NT2/D1 (cell line): ENCODE results near the gene CPNE1.
A peak's percentile ranks its signal among the peaks of the same experiment; 100 is the strongest.
"Not testable (repeated sequence)": the region's sequence is repeated elsewhere in the genome, so short reads cannot be mapped to it uniquely, and the experiment has no call there.

Source experiments
- DNase-seq: peaks from one replicate; pipeline ENCODE4 v3.0.0-alpha.2; 2011; ENCODE audit warnings: low read depth, low spot score
- H3K27me3 ChIP-seq: 2 replicates; pipeline ENCODE4 v1.6.0; 2011; ENCODE audit warnings: mild to moderate bottlenecking; ENCODE audit not compliant: insufficient read length, insufficient read depth
- H3K36me3 ChIP-seq: 2 replicates; pipeline ENCODE4 v1.6.1; 2011; ENCODE audit warnings: mild to moderate bottlenecking, low read length, mixed read lengths; ENCODE audit not compliant: insufficient read depth, insufficient read length
- H3K4me1 ChIP-seq: 2 replicates; pipeline ENCODE4 v1.5.1; 2011; ENCODE audit not compliant: insufficient read depth, insufficient read length
- H3K4me3 ChIP-seq: 2 replicates; pipeline ENCODE4 v1.5.1; 2011; ENCODE audit warnings: low read depth; ENCODE audit not compliant: insufficient read length
- H3K9ac ChIP-seq: 2 replicates; pipeline ENCODE4 v1.6.0; 2011; ENCODE audit warnings: low read depth; ENCODE audit not compliant: insufficient read length
- H3K9me3 ChIP-seq: 2 replicates; pipeline ENCODE4 v1.5.1; 2011; ENCODE audit warnings: mild to moderate bottlenecking, low read length; ENCODE audit not compliant: insufficient read depth
- SUZ12 ChIP-seq: IDR thresholded peaks from 2 replicates; pipeline ENCODE4 v1.6.1; 2011; ENCODE audit not compliant: insufficient read length, insufficient read depth; ENCODE audit errors: extremely low read depth
- YY1 ChIP-seq: IDR thresholded peaks from 2 replicates; pipeline ENCODE4 v1.6.1; 2011; ENCODE audit not compliant: insufficient read length, insufficient read depth
- ZNF274 ChIP-seq: IDR thresholded peaks from 2 replicates; pipeline ENCODE4 v1.6.1; 2011; ENCODE audit warnings: mild to moderate bottlenecking, low read depth, low read length

The CPNE1 gene

GRCh38 chr20:35664466-35665206 lies at the start of gene CPNE1, which contains the start of gene RBM12:
Gene CPNE1 (minus strand): TSS chr20:35664900. CDS start chr20:35632923, 31,977 bp downstream.
Gene RBM12 (minus strand): TSS chr20:35664900. CDS start chr20:35655322, 9,578 bp downstream.
- TF ChIP-seq SUZ12 (no peak), ZNF274 (no peak), YY1 (peak; percentile 92)
- Histone ChIP-seq H3K9ac (peak within 1 kb of the TSS; percentile 100), H3K4me3 (peak within 1 kb of the TSS; percentile 93), H3K36me3 (peaks cover 17% of the 10 kb centered on the region), H3K27me3 (no peaks in the 10 kb centered on the region), H3K9me3 (no peaks in the 10 kb centered on the region), H3K4me1 (no peaks in the 10 kb centered on the region)
- DNase-seq = peak; percentile 94

- no peak for TF ChIP-seq SUZ12
- no peak for TF ChIP-seq YY1
- TF ChIP-seq ZNF274 = no peak
- Histone ChIP-seq H3K36me3 (peaks cover 92% of the 10 kb centered on the region), H3K4me3 (no peak overlapping the region), H3K4me1 (no peaks in the 10 kb centered on the region), H3K9ac (no peak overlapping the region), H3K9me3 (no peaks in the 10 kb centered on the region), H3K27me3 (no peaks in the 10 kb centered on the region)
- DNase-seq = no peak
Observed at GRCh38 chr20:35714127-35714526, 49.4 kb upstream of the CPNE1 start.

GRCh38 chr20:35713120-35713519 lies 48.4 kb upstream of the CPNE1 start:
- H3K9ac ChIP-seq, H3K9me3 ChIP-seq, H3K27me3 ChIP-seq, DNase-seq, H3K4me3 ChIP-seq, H3K4me1 ChIP-seq: not testable (repeated sequence)
- H3K36me3 ChIP-seq = peaks cover 93% of the 10 kb centered on the region

- Histone ChIP-seq H3K9me3 (no peaks in the 10 kb centered on the region), H3K4me1 (no peaks in the 10 kb centered on the region), H3K4me3 (no peak overlapping the region), H3K9ac (no peak overlapping the region), H3K36me3 (peaks cover 93% of the 10 kb centered on the region), H3K27me3 (no peaks in the 10 kb centered on the region)
- DNase-seq = no peak
- TF ChIP-seq SUZ12 (no peak), ZNF274 (no peak), YY1 (no peak)
Observed at GRCh38 chr20:35711588-35712209, 47.0 kb upstream of the CPNE1 start.

- Histone ChIP-seq H3K36me3 (peaks cover 93% of the 10 kb centered on the region), H3K9me3 (no peaks in the 10 kb centered on the region), H3K9ac (no peak overlapping the region), H3K27me3 (no peaks in the 10 kb centered on the region), H3K4me1 (no peaks in the 10 kb centered on the region), H3K4me3 (no peak overlapping the region)
- DNase-seq = no peak
- TF ChIP-seq YY1 (no peak), ZNF274 (no peak), SUZ12 (no peak)
Observed at GRCh38 chr20:35710884-35711587, 46.3 kb upstream of the CPNE1 start.

GRCh38 chr20:35710039-35710438 lies 45.3 kb upstream of the CPNE1 start:
- Histone ChIP-seq H3K9ac (no peak overlapping the region), H3K27me3 (no peaks in the 10 kb centered on the region), H3K4me1 (no peaks in the 10 kb centered on the region), H3K4me3 (no peak overlapping the region), H3K9me3 (no peaks in the 10 kb centered on the region), H3K36me3 (peaks cover 93% of the 10 kb centered on the region)
- DNase-seq = no peak
- TF ChIP-seq YY1 (no peak), ZNF274 (no peak), SUZ12 (no peak)

- Histone ChIP-seq H3K9me3 (no peaks in the 10 kb centered on the region), H3K36me3 (peaks cover 92% of the 10 kb centered on the region), H3K4me3 (no peak overlapping the region), H3K27me3 (no peaks in the 10 kb centered on the region), H3K9ac (no peak overlapping the region), H3K4me1 (no peaks in the 10 kb centered on the region)
- TF ChIP-seq ZNF274 = no peak
- no peak for TF ChIP-seq YY1
- no peak for TF ChIP-seq SUZ12
- no peak for DNase-seq
Observed at GRCh38 chr20:35709259-35709658, 44.6 kb upstream of the CPNE1 start.
